SKM-1 (cell line): ENCODE results near the gene OSR1.
"Not testable (repeated sequence)": the region's sequence is repeated elsewhere in the genome, so short reads cannot be mapped to it uniquely, and the experiment has no call there.

ENCODE experiments used
- DNase-seq: peaks from one replicate; lab custom pipeline; 2025; ENCODE audit not compliant: unreplicated experiment; lab: John Stamatoyannopoulos, UW

Gene OSR1

GRCh38 chr2:19332503-19332902 lies 25.9 kb downstream of the OSR1 start:
- no peak for DNase-seq

DNA sequence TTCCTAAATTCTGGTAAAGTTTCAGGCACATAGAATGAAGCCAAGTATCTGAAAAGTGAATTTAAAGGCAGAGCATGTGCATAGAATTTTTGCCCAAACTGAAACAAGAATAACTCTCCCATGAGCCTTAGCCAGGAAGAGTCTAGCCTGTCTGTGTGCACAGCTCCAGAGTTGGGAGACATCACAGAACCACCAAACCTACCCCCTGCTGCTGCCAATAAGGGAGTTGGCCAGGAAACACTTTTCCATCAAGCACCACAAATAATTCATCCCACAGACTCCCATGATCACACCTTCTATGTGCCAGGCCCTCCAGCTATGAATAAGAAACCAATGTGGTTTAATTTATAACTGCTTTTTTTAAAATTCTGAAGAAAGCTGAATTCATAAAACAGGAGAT lies 27.0 kb downstream of the OSR1 start:
- no peak for DNase-seq

DNA sequence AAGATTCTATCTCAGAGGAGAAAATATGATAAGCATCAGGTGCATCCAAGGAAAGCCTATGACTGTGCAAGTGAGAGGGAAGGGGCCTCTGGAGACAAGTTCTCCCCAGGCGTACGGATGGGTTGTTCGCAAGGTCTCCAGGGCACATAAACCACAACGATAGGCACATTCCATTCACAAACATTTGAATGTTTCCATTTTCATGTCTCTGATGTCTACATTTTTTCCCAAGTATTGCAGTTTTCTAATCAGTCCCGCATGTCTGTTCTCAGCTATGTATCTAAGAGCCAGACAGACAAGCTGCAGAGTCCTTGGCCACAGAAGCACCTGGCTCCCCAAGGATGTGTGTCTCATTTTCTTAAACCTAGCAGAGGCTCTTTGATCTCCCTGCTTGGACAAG lies 28.0 kb downstream of the OSR1 start:
- no peak for DNase-seq

GRCh38 chr2:19329445-19329844 lies 29.0 kb downstream of the OSR1 start:
- no peak for DNase-seq

DNA sequence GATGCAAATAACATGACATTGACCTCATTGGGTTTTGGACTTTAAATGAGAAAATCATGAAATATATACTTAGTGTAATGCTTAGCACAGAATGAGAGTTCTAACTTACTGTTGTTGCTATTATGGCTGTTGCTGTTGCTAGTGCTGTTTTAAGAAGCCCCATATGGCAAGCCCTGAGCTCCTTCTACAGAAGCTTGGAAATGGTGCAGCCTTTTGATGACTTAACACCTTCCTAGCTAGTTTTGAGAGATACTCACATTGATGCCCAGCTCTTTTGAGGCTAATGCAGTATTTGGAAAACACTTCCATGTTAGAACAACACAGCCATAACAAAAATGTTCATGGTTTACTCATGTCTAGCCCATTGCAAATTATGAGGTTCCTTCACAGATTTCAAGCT lies 30.9 kb downstream of the OSR1 start:
- DNase-seq, result no peak

DNA sequence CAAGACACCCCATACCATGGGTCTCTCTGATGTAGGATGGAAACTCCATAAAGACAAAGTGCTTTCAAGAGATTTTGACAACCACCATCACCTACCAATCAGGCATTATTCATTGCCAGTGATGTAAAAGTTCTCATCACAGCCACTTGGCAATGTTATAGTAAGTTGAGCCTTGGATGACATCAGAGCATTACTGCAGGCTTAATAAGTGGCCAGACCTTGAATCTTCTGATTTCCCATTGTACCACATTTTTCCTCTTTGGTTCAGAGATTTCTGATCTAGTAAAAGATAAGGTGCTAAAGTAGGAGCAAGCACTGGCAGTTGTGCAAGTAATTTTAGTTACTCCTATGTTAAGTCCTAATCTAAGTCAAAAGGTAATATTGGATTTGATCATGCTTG lies 36.5 kb downstream of the OSR1 start:
- DNase-seq, result no peak

DNA sequence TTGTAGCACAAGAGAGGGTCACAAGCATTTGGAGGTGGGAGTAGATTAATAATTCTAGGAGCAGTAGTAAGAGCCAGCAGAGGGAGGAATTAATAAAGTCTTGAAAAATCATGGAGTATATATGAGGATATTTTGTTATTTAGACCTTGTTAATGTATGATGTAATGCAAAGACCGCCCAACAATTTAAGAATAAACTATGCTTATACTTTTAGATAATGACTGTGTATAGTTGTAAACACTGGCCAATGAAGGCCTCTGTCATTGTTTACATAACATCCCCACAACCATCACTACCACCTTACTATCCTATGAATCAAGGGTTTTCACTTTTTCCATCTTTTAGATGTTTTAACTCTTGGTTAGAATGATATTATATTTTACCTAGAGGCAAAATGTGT lies 37.6 kb downstream of the OSR1 start:
- DNase-seq, result no peak

GRCh38 chr2:19319698-19320097 lies 38.7 kb downstream of the OSR1 start:
- no peak for DNase-seq

DNA sequence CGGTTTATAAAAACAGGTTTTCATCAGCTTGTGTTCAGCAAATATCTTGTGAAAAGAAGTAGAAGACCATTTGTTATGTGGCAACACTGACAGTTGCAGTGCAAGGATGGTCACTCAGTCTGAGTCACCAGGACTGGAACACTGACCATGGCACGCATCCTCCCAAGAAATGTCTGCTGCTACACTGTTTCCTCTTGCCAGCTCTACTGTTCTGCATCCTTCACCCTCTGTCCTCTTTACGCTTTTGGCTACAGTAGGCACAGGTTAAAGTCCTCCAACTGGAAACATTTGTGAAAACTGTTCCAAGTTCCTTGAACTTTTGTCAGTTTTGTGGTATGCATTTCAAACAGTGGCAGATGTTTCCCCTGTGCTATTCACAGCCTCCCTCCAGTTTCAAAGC lies 39.4 kb downstream of the OSR1 start:
- DNase-seq, result no peak

GRCh38 chr2:19313553-19313952 lies 44.9 kb downstream of the OSR1 start:
- DNase-seq, result no peak

DNA sequence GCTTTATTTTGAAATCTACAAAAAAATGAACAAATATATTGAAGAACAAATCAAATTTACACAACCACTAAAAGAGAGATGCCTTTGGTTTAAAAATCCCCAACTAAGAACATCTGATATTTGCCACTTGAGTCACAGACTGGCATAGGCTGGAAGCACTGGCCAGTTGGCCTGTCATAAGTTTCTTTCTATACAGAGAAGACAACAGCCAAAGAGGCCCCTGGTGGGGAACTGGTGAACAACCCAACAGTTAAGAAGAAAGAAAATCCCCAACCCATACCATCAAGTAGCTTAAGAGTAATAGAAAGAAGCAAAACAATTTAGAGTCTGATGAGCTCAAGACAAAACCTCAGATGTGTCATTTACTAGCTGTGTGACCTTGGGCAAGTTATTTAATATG lies 45.5 kb downstream of the OSR1 start:
- DNase-seq, result no peak

- not testable (repeated sequence) for DNase-seq
These were observed 52.4 kb downstream of the OSR1 start for GRCh38 chr2:19306065-19306464.

DNA sequence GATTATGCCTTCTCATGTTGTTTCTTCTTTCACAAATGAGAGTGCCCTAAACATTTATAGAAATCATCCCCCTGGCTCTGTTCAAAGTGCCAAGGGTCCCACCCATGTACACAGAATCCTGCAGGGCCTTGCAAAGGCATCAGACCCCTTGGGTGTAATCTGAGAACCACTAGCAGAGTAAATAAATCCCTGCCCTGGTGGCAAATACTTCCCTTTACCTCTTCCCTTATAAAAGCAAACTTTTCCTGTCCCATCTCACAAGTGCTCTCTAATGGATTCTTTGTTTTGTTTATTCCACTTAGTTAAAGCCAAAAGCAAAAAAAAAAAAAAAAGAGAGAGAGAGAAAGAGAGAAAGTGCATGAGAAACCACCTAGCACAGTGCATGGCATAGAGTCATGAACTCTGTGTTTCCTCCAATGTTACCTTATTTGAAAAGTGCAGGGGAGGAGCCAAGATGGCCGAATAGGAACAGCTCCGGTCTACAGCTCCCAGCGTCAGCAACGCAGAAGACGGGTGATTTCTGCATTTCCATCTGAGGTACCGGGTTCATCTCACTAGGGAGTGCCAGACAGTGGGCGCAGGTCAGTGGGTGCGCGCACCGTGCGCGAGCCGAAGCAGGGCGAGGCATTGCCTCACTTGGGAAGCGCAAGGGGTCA lies 52.9 kb downstream of the OSR1 start:
- DNase-seq, result not testable (repeated sequence)

DNA sequence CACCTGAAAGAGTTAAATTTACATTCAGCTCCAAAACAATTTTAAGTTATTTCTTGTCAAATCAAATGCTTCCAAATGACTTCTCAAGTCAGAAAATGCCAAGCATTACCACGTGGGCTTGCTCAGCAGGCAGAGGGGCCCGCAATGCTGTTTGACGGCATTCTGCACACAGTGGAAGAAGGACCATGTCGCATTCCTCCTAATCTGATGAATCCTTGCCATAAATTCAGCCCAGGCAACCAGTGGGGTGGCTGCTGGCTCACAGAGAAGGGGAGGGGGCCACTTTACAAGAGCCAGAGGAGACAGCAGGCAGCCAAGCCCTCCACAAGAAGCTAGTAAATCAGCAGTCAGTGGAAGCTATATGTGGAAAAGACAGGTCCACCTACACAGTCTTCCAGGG lies 56.7 kb downstream of the OSR1 start:
- DNase-seq, result no peak
